B cell (primary cell): Measurements from ENCODE around the gene CCDC171. TPM values are rescaled to one million over a fixed set of nuclear protein-coding genes. Genes with fewer than 3 reads are reported as not detected.

Experiments
- ATAC-seq: fragments of 200-7000 bp; cut with Tn5 transposase; one replicate; pipeline ENCODE4 v1.10.0; 2021; ENCODE audit warnings: low read depth, mild to moderate bottlenecking, moderate number of reproducible peaks, moderate library complexity
- CTCF ChIA-PET: fragments of 350-600 bp; sonication (Branson Sonifier 250); formaldehyde crosslinking; loops from one replicate; lab custom pipeline; 2021; ENCODE audit warnings: antibody characterized with exemption, inconsistent platforms; lab: Charles Lee
- POLR2A ChIA-PET: fragments of 350-600 bp; sonication (Branson Sonifier 250); formaldehyde crosslinking; loops from one replicate; lab custom pipeline; 2021; ENCODE audit warnings: antibody characterized with exemption; lab: Charles Lee
- DNase-seq: peaks from one replicate; pipeline ENCODE4 v3.0.0; 2013
- H2AFZ ChIP-seq: 2 replicates; pipeline ENCODE4 v1.6.1; 2012; ENCODE audit warnings: mild to moderate bottlenecking, low read depth, low read length; ENCODE audit not compliant: insufficient read depth, poor library complexity, severe bottlenecking
- H3K27ac ChIP-seq, 2 donors: 1 replicate in 1 of 2; 2 replicates in 1 of 2; pipeline ENCODE4 v1.5.1; 2012 to 2013; ENCODE audit warnings: low read length in 2 of 2, mild to moderate bottlenecking in 2 of 2, moderate library complexity in 1 of 2
- H3K27me3 ChIP-seq, 4 experiments: fragments of 200-600 bp in 1 of 4; sonication (generic) in 1 of 4; replicated peaks in 1 of 4; 1 replicate in 2 of 4; 2 replicates in 2 of 4; pipeline versions ENCODE4 v1.6.1 to v1.7.0; 2013 to 2016; ENCODE audit warnings: low read length in 3 of 4, mild to moderate bottlenecking in 2 of 4, mixed read lengths in 1 of 4, moderate library complexity in 1 of 4; ENCODE audit not compliant: insufficient read depth in 4 of 4, control insufficient read depth in 3 of 4; ENCODE audit errors: control extremely low read depth in 1 of 4
- H3K36me3 ChIP-seq, 2 experiments: replicated peaks in 1 of 2; 1 replicate in 1 of 2; 2 replicates in 1 of 2; pipeline versions ENCODE4 v1.6.1 to v1.7.1; 2013; ENCODE audit warnings: low read length in 1 of 2; ENCODE audit not compliant: insufficient read depth in 2 of 2, control insufficient read depth in 1 of 2; ENCODE audit errors: control extremely low read depth in 1 of 2, extremely low read depth in 1 of 2
- H3K4me1 ChIP-seq, 2 donors: fragments of 200-600 bp in 1 of 2; sonication (generic) in 1 of 2; 1 replicate in 1 of 2; 2 replicates in 1 of 2; pipeline versions ENCODE4 v1.5.1 to v1.6.1; 2013 to 2017; ENCODE audit warnings: low read length in 2 of 2; ENCODE audit not compliant: control insufficient read depth in 2 of 2, insufficient read depth in 2 of 2
- H3K4me2 ChIP-seq: replicated peaks from 2 replicates; pipeline ENCODE3; 2012; ENCODE audit warnings: mild to moderate bottlenecking, low read depth, low read length; ENCODE audit not compliant: poor library complexity, severe bottlenecking
- H3K4me3 ChIP-seq, 5 experiments: fragments of 200-600 bp in 1 of 5; sonication (generic) in 1 of 5; 1 replicate in 3 of 5; 2 replicates in 2 of 5; pipeline versions ENCODE4 v1.5.1 to v1.7.0; 2011 to 2016; ENCODE audit warnings: low read length in 4 of 5, mild to moderate bottlenecking in 4 of 5, low read depth in 2 of 5, control low read depth in 1 of 5, moderate library complexity in 1 of 5; ENCODE audit not compliant: insufficient read depth in 1 of 5; ENCODE audit errors: control extremely low read depth in 1 of 5, extremely low read depth in 1 of 5
- H3K79me2 ChIP-seq: fragments of 200-600 bp; sonication (generic); one replicate; pipeline ENCODE4 v1.6.0; 2016; ENCODE audit warnings: low read length; ENCODE audit not compliant: control insufficient read depth, insufficient read depth
- H3K9ac ChIP-seq: fragments of 200-600 bp; sonication (generic); 2 replicates; pipeline ENCODE4 v1.6.1; 2017; ENCODE audit warnings: mild to moderate bottlenecking, low read length, moderate library complexity
- H3K9me3 ChIP-seq, 3 donors: one replicate each; pipeline versions ENCODE4 v1.6.1 to v1.7.1; 2013; ENCODE audit warnings: low read length in 2 of 3; ENCODE audit not compliant: control insufficient read depth in 2 of 3, insufficient read depth in 1 of 3; ENCODE audit errors: control extremely low read depth in 1 of 3
- H4K20me1 ChIP-seq: 2 replicates; pipeline ENCODE4 v1.6.0; 2012; ENCODE audit warnings: mild to moderate bottlenecking, low read length; ENCODE audit not compliant: insufficient read depth, control insufficient read depth, poor library complexity, severe bottlenecking
- H3K27ac Mint-ChIP-seq: one replicate; pipeline ENCODE4 v1.8.0; 2021; ENCODE audit warnings: mixed read lengths
- H3K27me3 Mint-ChIP-seq: one replicate; pipeline ENCODE4 v1.8.0; 2021; ENCODE audit warnings: mixed read lengths
- H3K4me1 Mint-ChIP-seq: one replicate; pipeline ENCODE4 v1.8.0; 2021; ENCODE audit warnings: mixed read lengths
- H3K4me3 Mint-ChIP-seq: one replicate; pipeline ENCODE4 v1.8.0; 2021; ENCODE audit warnings: mixed read lengths
- H3K9me3 Mint-ChIP-seq: one replicate; pipeline ENCODE4 v1.8.0; 2022; ENCODE audit warnings: mixed read lengths; ENCODE audit not compliant: insufficient read depth
- CTCF ChIP-seq: fragments of 200-600 bp; IDR thresholded peaks from one replicate; pipeline ENCODE4 v1.8.0; 2022; ENCODE audit warnings: antibody characterized with exemption, mild to moderate bottlenecking
- EZH2 ChIP-seq: IDR thresholded peaks from 2 replicates; pipeline ENCODE4 v1.6.1; 2012; ENCODE audit warnings: borderline replicate concordance, low read depth, mild to moderate bottlenecking, moderate library complexity, low read length; ENCODE audit not compliant: insufficient read depth, poor library complexity, severe bottlenecking
- WGBS: methylation state at CpG from one replicate; pipeline ENCODE4 v1.1.5; 2013; ENCODE audit warnings: missing lambda C conversion rate; ENCODE audit not compliant: insufficient coverage; 5-methylcytosine and 5-hydroxymethylcytosine counted together
- intact Hi-C: fragments of 100-400 bp; cut with micrococcal nuclease; formaldehyde crosslinking; loops from one replicate; pipeline ENCODE4 v1.10.0; 2022
- polyA plus RNA-seq: library from polyadenylated mRNA; depleted of rRNA; stranded (reverse); fragments of >200 nt; gene quantifications from 2 replicates; pipeline ENCODE4 v1.2.3, GENCODE V29; 2012
- total RNA-seq, 2 donors: library from RNA; stranded (reverse); fragments of 120-200 nt in 1 of 2; gene quantifications; 1 replicate in 1 of 2; 2 replicates in 1 of 2; pipeline versions ENCODE4 v1.2.3 to v1.2.4, GENCODE V29; 2013 to 2022

Gene CCDC171
- total and polyA plus RNA-seq, 2 donors (not counting 1 experiment from before 2014, with no cell fraction given), result 0.22 to 6.3 TPM

- Histone ChIP-seq H2AFZ (no peak overlapping the region), H3K79me2 (no peaks in the 10 kb centered on the region), H3K27ac (no peak overlapping the region), H3K4me3 (no peak overlapping the region), H3K9ac (no peak overlapping the region), H3K9me3 (no peaks in the 10 kb centered on the region), H3K27me3 (no peaks in the 10 kb centered on the region), H3K4me1 (no peaks in the 10 kb centered on the region), H3K36me3 (no peaks in the 10 kb centered on the region), H4K20me1 (no peaks in the 10 kb centered on the region), H3K4me2 (no peak overlapping the region)
- no peak for TF ChIP-seq EZH2
- Mint-ChIP-seq H3K4me3 (no peak overlapping the region), H3K27ac (no peak overlapping the region), H3K9me3 (no peaks in the 10 kb centered on the region), H3K27me3 (no peaks in the 10 kb centered on the region), H3K4me1 (no peaks in the 10 kb centered on the region)
- no peak for ATAC-seq
- ChIA-PET CTCF (no interaction called here), POLR2A (no interaction called here)
- intact Hi-C loops, result no loop called here
- WGBS, result no CpG with 5 or more reads among the region's 1 CpG
- DNase-seq, result no peak
Observed at GRCh38 chr9:15725953-15726352, 173.1 kb downstream of the CCDC171 start.

- Histone ChIP-seq H3K9me3 (no peaks in the 10 kb centered on the region), H2AFZ (no peak overlapping the region), H3K27me3 (no peaks in the 10 kb centered on the region), H3K9ac (no peak overlapping the region), H3K4me3 (no peak overlapping the region), H3K36me3 (no peaks in the 10 kb centered on the region), H3K4me2 (no peak overlapping the region), H3K27ac (no peak overlapping the region), H3K4me1 (no peaks in the 10 kb centered on the region), H3K79me2 (no peaks in the 10 kb centered on the region), H4K20me1 (no peaks in the 10 kb centered on the region)
- Mint-ChIP-seq H3K4me1 (no peaks in the 10 kb centered on the region), H3K27me3 (no peaks in the 10 kb centered on the region), H3K27ac (no peak overlapping the region), H3K4me3 (no peak overlapping the region), H3K9me3 (no peaks in the 10 kb centered on the region)
- DNase-seq (no peak), ATAC-seq (no peak)
- WGBS, result 100% methylated on average over 1 of the region's 2 CpGs
- intact Hi-C loops, result no loop called here
- ChIA-PET CTCF (no interaction called here), POLR2A (no interaction called here)
- TF ChIP-seq CTCF, result no peak
Observed at GRCh38 chr9:15729507-15729906, 176.7 kb downstream of the CCDC171 start.
